Fibroblast of lung (primary cell): ENCODE results near the gene HMGN1. TPM values are rescaled to one million over a fixed set of nuclear protein-coding genes. Genes with fewer than 3 reads are reported as not detected.
A peak's percentile ranks its signal among the peaks of the same experiment; 100 is the strongest.
"Not testable (repeated sequence)": the region's sequence is repeated elsewhere in the genome, so short reads cannot be mapped to it uniquely, and the experiment has no call there.

Experiments used
- DNase-seq, 2 donors: peaks; one replicate each; pipeline versions ENCODE4 v3.0.0 to v3.0.0-alpha.2; 2010; ENCODE audit warnings: low read depth in 2 of 2
- H2AFZ ChIP-seq: 2 replicates; pipeline ENCODE4 v1.5.1; 2012; ENCODE audit warnings: low read length, control low read depth, inconsistent platforms
- H3K27ac ChIP-seq: 2 replicates; pipeline ENCODE4 v1.5.1; 2011; ENCODE audit warnings: low read length, control low read depth; ENCODE audit not compliant: insufficient read depth
- H3K27me3 ChIP-seq: 2 replicates; pipeline ENCODE4 v1.5.1; 2011; ENCODE audit warnings: mild to moderate bottlenecking, low read length; ENCODE audit not compliant: control insufficient read depth, insufficient read depth
- H3K36me3 ChIP-seq: 2 replicates; pipeline ENCODE4 v1.5.1; 2011; ENCODE audit warnings: low read length; ENCODE audit not compliant: control insufficient read depth, insufficient read depth
- H3K4me1 ChIP-seq: 2 replicates; pipeline ENCODE4 v1.5.1; 2011; ENCODE audit warnings: low read length; ENCODE audit not compliant: control insufficient read depth, insufficient read depth; ENCODE audit errors: extremely low read depth
- H3K4me2 ChIP-seq: 2 replicates; pipeline ENCODE4 v1.5.1; 2011; ENCODE audit warnings: low read length, control low read depth; ENCODE audit not compliant: insufficient read depth; ENCODE audit errors: extremely low read depth
- H3K4me3 ChIP-seq, 4 experiments: fragments of 200-600 bp in 1 of 4; sonication (generic) in 1 of 4; replicated peaks in 1 of 4; 2 replicates each; pipeline ENCODE4 v1.5.1; 2011 to 2016; ENCODE audit warnings: low read length in 4 of 4, low read depth in 3 of 4, mild to moderate bottlenecking in 3 of 4, control low read depth in 2 of 4, inconsistent platforms in 1 of 4, mixed read lengths in 1 of 4; ENCODE audit not compliant: insufficient read depth in 1 of 4; ENCODE audit errors: control extremely low read depth in 1 of 4
- H3K79me2 ChIP-seq: 2 replicates; pipeline ENCODE4 v1.5.1; 2012; ENCODE audit warnings: mild to moderate bottlenecking, low read length, inconsistent platforms; ENCODE audit not compliant: control insufficient read depth, insufficient read depth
- H3K9ac ChIP-seq: 2 replicates; pipeline ENCODE4 v1.5.1; 2011; ENCODE audit warnings: mild to moderate bottlenecking, low read length, control low read depth; ENCODE audit not compliant: insufficient read depth
- H3K9me3 ChIP-seq: 2 replicates; pipeline ENCODE4 v1.5.1; 2012; ENCODE audit warnings: low read depth, low read length; ENCODE audit not compliant: control insufficient read depth, insufficient read depth
- H4K20me1 ChIP-seq: 2 replicates; pipeline ENCODE4 v1.5.1; 2011; ENCODE audit warnings: low read length; ENCODE audit not compliant: control insufficient read depth, insufficient read depth; ENCODE audit errors: extremely low read depth
- CTCF ChIP-seq, 2 donors: IDR thresholded peaks in 1 of 2; conservative IDR thresholded peaks in 1 of 2; 1 replicate in 1 of 2; 2 replicates in 1 of 2; pipeline ENCODE4 v1.5.1; 2011 to 2012; ENCODE audit warnings: low read length in 2 of 2, control low read depth in 1 of 2, inconsistent platforms in 1 of 2, low read depth in 1 of 2, mild to moderate bottlenecking in 1 of 2
- EZH2 ChIP-seq: IDR thresholded peaks from 2 replicates; pipeline ENCODE4 v1.5.1; 2012; ENCODE audit warnings: low read length, control low read depth, mild to moderate bottlenecking; ENCODE audit errors: missing control alignments
- polyA plus RNA-seq, 2 donors: library from polyadenylated mRNA; depleted of rRNA in 1 of 2; stranded (reverse) in 1 of 2; unstranded in 1 of 2; fragments of >200 nt; gene quantifications; 2 replicates each; pipeline ENCODE4 v1.2.1, GENCODE V29; 2011 to 2012; ENCODE audit warnings: missing spikeins in 1 of 2
- total RNA-seq: library from RNA; depleted of rRNA; stranded (reverse); fragments of >200 nt; gene quantifications from 2 replicates; pipeline ENCODE4 v1.2.1, GENCODE V29; 2014

Gene HMGN1
- total and polyA plus RNA-seq, 2 donors (not counting 1 experiment from before 2014, with no cell fraction given): 160 to 171 TPM

GRCh38 chr21:39375446-39375845 is 26.6 kb upstream of the HMGN1 start:
- Histone ChIP-seq H3K9ac (no peak overlapping the region), H3K9me3 (no peaks in the 10 kb centered on the region), H3K4me2 (no peak overlapping the region), H3K4me1 (no peaks in the 10 kb centered on the region), H3K27ac (no peak overlapping the region), H3K79me2 (no peaks in the 10 kb centered on the region), H3K4me3 (no peak overlapping the region), H3K36me3 (no peaks in the 10 kb centered on the region), H3K27me3 (peaks cover 4% of the 10 kb centered on the region), H4K20me1 (no peaks in the 10 kb centered on the region), H2AFZ (no peak overlapping the region)
- no peak for TF ChIP-seq CTCF (conservative IDR thresholded peaks at IDR 0.05 in 1 of 2, IDR thresholded peaks at IDR 0.05 in 1 of 2; ENCODE audit: low read depth in 1 of 2, low read length in 2 of 2)
- no peak for TF ChIP-seq EZH2
- DNase-seq: no peak

GRCh38 chr21:39374046-39374445 is 25.2 kb upstream of the HMGN1 start:
- Histone ChIP-seq H3K4me2 (no peak overlapping the region), H3K4me3 (no peak overlapping the region), H3K36me3 (no peaks in the 10 kb centered on the region)

GRCh38 chr21:39373634-39374033 is 24.7 kb upstream of the HMGN1 start:
- H3K79me2 ChIP-seq: no peaks in the 10 kb centered on the region
- H3K4me1 ChIP-seq: no peaks in the 10 kb centered on the region
- no peak overlapping the region for H3K4me2 ChIP-seq
- peak; percentile 34 to 36 for DNase-seq
- TF ChIP-seq CTCF (conservative IDR thresholded peaks at IDR 0.05 in 1 of 2, IDR thresholded peaks at IDR 0.05 in 1 of 2; ENCODE audit: low read depth in 1 of 2, low read length in 2 of 2) (peak; percentile 19 to 21), EZH2 (no peak)
- no peaks in the 10 kb centered on the region for H4K20me1 ChIP-seq
- H3K27me3 ChIP-seq: peaks cover 4% of the 10 kb centered on the region
- no peak overlapping the region for H3K4me3 ChIP-seq
- H3K36me3 ChIP-seq: no peaks in the 10 kb centered on the region
- H3K9ac ChIP-seq: no peak overlapping the region
- H3K27ac ChIP-seq: no peak overlapping the region
- no peak overlapping the region for H2AFZ ChIP-seq
- H3K9me3 ChIP-seq: no peaks in the 10 kb centered on the region

More at GRCh38 chr21:39374046-39374445, 25.2 kb upstream of the HMGN1 start:
- Histone ChIP-seq H3K27ac (no peak overlapping the region), H4K20me1 (no peaks in the 10 kb centered on the region), H2AFZ (no peak overlapping the region), H3K4me1 (no peaks in the 10 kb centered on the region), H3K27me3 (peaks cover 4% of the 10 kb centered on the region), H3K9me3 (no peaks in the 10 kb centered on the region), H3K79me2 (no peaks in the 10 kb centered on the region), H3K9ac (no peak overlapping the region)
- no peak for TF ChIP-seq CTCF (conservative IDR thresholded peaks at IDR 0.05 in 1 of 2, IDR thresholded peaks at IDR 0.05 in 1 of 2; ENCODE audit: low read depth in 1 of 2, low read length in 2 of 2)
- TF ChIP-seq EZH2: no peak
- DNase-seq: no peak

GRCh38 chr21:39369896-39370288 is 21.0 kb upstream of the HMGN1 start:
- not testable (repeated sequence) for H3K9me3 ChIP-seq, DNase-seq, H3K4me1 ChIP-seq, H3K27me3 ChIP-seq, H2AFZ ChIP-seq, H3K4me2 ChIP-seq, H3K79me2 ChIP-seq, H3K9ac ChIP-seq, H4K20me1 ChIP-seq, H3K36me3 ChIP-seq, H3K27ac ChIP-seq, H3K4me3 ChIP-seq
